ENCODE measurements around the gene RAB35.

DNA sequence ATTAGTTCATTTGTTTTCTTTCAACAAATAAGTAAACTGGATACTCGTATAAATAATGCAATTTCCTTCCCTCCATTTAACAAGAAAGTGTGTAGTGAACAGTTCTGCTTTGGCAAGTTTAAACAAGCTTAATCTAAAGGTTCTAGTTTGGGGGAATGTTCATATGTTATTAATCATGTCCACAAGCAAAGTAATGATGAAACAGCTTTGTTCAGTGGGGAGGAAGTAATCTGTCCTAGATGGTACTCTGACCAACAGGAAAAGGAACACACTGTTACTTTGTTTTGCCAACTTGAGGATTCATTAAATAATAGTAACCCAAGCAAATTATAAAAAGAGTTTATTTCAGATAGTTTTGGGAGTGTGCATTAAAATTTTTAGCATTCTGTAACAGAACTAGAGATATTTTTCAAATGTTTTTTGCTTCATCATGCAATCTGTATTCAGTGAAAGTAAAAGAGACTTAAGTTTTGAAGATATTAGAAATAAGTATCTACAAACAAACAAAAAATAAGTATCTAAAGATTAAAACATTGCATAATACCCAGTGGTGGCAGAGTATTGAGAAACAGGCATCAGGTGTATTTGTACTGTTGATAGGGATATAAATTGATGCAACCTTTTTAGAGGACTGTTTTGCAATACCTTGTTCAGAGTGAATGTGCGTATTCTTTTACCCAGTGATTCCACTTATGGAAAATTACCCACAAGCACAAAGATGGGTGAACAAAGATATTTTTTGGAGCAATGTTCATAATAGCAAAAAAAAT lies 61.1 kb downstream of the RAB35 start:
- TF ChIP-seq NFATC3 (IDR thresholded peaks at IDR 0.05) (no peak), SETDB1 (IDR thresholded peaks at IDR 0.05; ENCODE audit: low read length) (no peak)
